Neuronal stem cell (in vitro differentiated cells): Measurements from ENCODE around the gene DBT.
A peak's percentile ranks its signal among the peaks of the same experiment; 100 is the strongest.

Source experiments
- DNase-seq: peaks from one replicate; pipeline ENCODE4 v3.0.0-alpha.2; 2013; ENCODE audit warnings: low spot score
- H2AFZ ChIP-seq: one replicate; pipeline ENCODE4 v1.6.1; 2013; ENCODE audit warnings: mild to moderate bottlenecking, low read length, inconsistent platforms
- H2AK5ac ChIP-seq: 2 replicates; pipeline ENCODE4 v1.6.1; 2013; ENCODE audit warnings: low read depth, mild to moderate bottlenecking, inconsistent platforms, low read length, moderate library complexity, mixed read lengths
- H2BK120ac ChIP-seq: 2 replicates; pipeline ENCODE4 v1.6.1; 2013; ENCODE audit warnings: low read depth, mild to moderate bottlenecking, inconsistent platforms, low read length, moderate library complexity, mixed read lengths
- H2BK12ac ChIP-seq: one replicate; pipeline ENCODE4 v1.6.1; 2013; ENCODE audit warnings: low read length, inconsistent platforms
- H2BK15ac ChIP-seq: 2 replicates; pipeline ENCODE4 v1.6.1; 2013; ENCODE audit warnings: mild to moderate bottlenecking, low read length, inconsistent platforms, mixed read lengths
- H2BK5ac ChIP-seq: one replicate; pipeline ENCODE4 v1.6.1; 2013; ENCODE audit warnings: inconsistent platforms, mild to moderate bottlenecking, low read length, moderate library complexity
- H3K14ac ChIP-seq: one replicate; pipeline ENCODE4 v1.6.1; 2013; ENCODE audit warnings: low read length, inconsistent platforms
- H3K18ac ChIP-seq: 2 replicates; pipeline ENCODE4 v1.6.1; 2013; ENCODE audit warnings: low read length, inconsistent platforms
- H3K23ac ChIP-seq: 2 replicates; pipeline ENCODE4 v1.6.1; 2013; ENCODE audit warnings: low read depth, mild to moderate bottlenecking, mixed read lengths, low read length, inconsistent platforms; ENCODE audit not compliant: poor library complexity
- H3K27ac ChIP-seq: replicated peaks from 3 replicates; pipeline ENCODE4 v1.5.1; 2013; ENCODE audit warnings: low read length, inconsistent platforms
- H3K27me3 ChIP-seq, 3 experiments: 2 replicates each; pipeline ENCODE4 v1.6.1; 2013; ENCODE audit warnings: low read length in 3 of 3, mild to moderate bottlenecking in 2 of 3, inconsistent platforms in 1 of 3, low read depth in 1 of 3, mixed read lengths in 1 of 3, moderate library complexity in 1 of 3; ENCODE audit not compliant: control insufficient read depth in 3 of 3, insufficient read depth in 3 of 3
- H3K36me3 ChIP-seq, 2 donors: replicated peaks in 1 of 2; 2 replicates each; pipeline ENCODE4 v1.6.1; 2013; ENCODE audit warnings: low read length in 2 of 2; ENCODE audit not compliant: control insufficient read depth in 2 of 2, insufficient read depth in 2 of 2
- H3K4ac ChIP-seq: 2 replicates; pipeline ENCODE4 v1.6.1; 2013; ENCODE audit warnings: inconsistent platforms, mild to moderate bottlenecking, low read length, moderate library complexity
- H3K4me1 ChIP-seq, 2 donors: 1 replicate in 1 of 2; 2 replicates in 1 of 2; pipeline ENCODE4 v1.6.1; 2013; ENCODE audit warnings: low read length in 2 of 2, low read depth in 1 of 2; ENCODE audit not compliant: control insufficient read depth in 2 of 2, insufficient read depth in 1 of 2
- H3K4me2 ChIP-seq: one replicate; pipeline ENCODE4 v1.6.1; 2013; ENCODE audit warnings: mild to moderate bottlenecking, low read length, inconsistent platforms; ENCODE audit not compliant: insufficient read depth, poor library complexity, severe bottlenecking
- H3K4me3 ChIP-seq, 2 donors: 2 replicates each; pipeline ENCODE4 v1.5.1; 2013; ENCODE audit warnings: low read length in 2 of 2, mild to moderate bottlenecking in 2 of 2, inconsistent platforms in 1 of 2, moderate library complexity in 1 of 2
- H3K79me1 ChIP-seq: one replicate; pipeline ENCODE4 v1.6.1; 2013; ENCODE audit warnings: low read depth, mild to moderate bottlenecking, inconsistent platforms, low read length, moderate library complexity
- H3K9ac ChIP-seq: one replicate; pipeline ENCODE4 v1.6.1; 2013; ENCODE audit warnings: mild to moderate bottlenecking, low read depth, low read length, inconsistent platforms; ENCODE audit not compliant: poor library complexity
- H3K9me3 ChIP-seq, 2 donors: replicated peaks in 1 of 2; 2 replicates each; pipeline versions ENCODE3 to v1.6.1; 2013; ENCODE audit warnings: low read length in 2 of 2, mild to moderate bottlenecking in 2 of 2, inconsistent platforms in 1 of 2, low read depth in 1 of 2, mixed read lengths in 1 of 2, moderate library complexity in 1 of 2; ENCODE audit not compliant: control insufficient read depth in 2 of 2, insufficient read depth in 1 of 2
- H4K8ac ChIP-seq: one replicate; pipeline ENCODE4 v1.6.1; 2013; ENCODE audit warnings: low read depth, mild to moderate bottlenecking, inconsistent platforms, low read length, moderate library complexity
- H4K91ac ChIP-seq: one replicate; pipeline ENCODE4 v1.6.1; 2013; ENCODE audit warnings: low read length, low read depth, mild to moderate bottlenecking, inconsistent platforms; ENCODE audit not compliant: poor library complexity
- WGBS, 2 donors: extraction: QIAGEN DNeasy Blood & Tissue Kit; methylation state at CpG; one replicate each; pipeline ENCODE4 v1.1.7; 2013; ENCODE audit warnings: missing lambda C conversion rate in 2 of 2, mixed read lengths in 1 of 2; ENCODE audit not compliant: insufficient read length in 2 of 2, insufficient replicate concordance in 1 of 2; ENCODE audit errors: extremely low coverage in 2 of 2; 5-methylcytosine and 5-hydroxymethylcytosine counted together

The DBT gene

DNA sequence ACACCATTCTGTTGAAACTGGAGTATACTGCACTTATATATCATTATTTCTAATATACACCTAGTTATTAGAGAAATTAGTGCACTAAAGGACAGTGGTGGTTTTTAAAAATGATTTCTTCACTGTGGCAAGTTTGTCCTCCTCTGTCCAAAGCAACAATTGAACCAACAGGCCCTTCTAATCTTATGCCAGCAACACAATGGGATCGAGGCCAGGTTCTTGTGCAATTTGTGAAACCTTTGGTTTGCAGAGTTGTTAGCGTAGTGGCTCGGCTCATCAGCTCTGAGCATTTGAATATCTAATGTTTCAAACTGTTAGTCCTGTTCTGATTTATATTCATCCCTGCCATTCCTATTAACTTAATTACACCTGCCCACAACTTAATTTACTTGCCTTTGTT lies 61.7 kb downstream of the DBT start:
- DNase-seq = no peak
- Histone ChIP-seq H3K4ac (no peak overlapping the region), H2BK120ac (no peak overlapping the region), H3K18ac (no peak overlapping the region), H4K91ac (no peak overlapping the region), H3K23ac (no peak overlapping the region), H3K14ac (no peak overlapping the region), H3K9ac (no peak overlapping the region), H3K27me3 (peaks cover 0 to 4% (median 0%) of the 10 kb centered on the region in 3 experiments), H2AK5ac (no peak overlapping the region), H2BK12ac (no peak overlapping the region), H3K4me1 (no peaks in the 10 kb centered on the region), H3K36me3 (peaks cover 2 to 3% of the 10 kb centered on the region in 2 donors), H2BK5ac (no peak overlapping the region), H3K27ac (no peak overlapping the region), H4K8ac (no peak overlapping the region), H3K4me2 (no peak overlapping the region), H2BK15ac (no peak overlapping the region), H3K9me3 (no peaks in the 10 kb centered on the region), H3K79me1 (no peaks in the 10 kb centered on the region), H3K4me3 (no peak overlapping the region), H2AFZ (no peak overlapping the region)
- WGBS, 2 donors = no CpG with 5 or more reads among the region's 3 CpGs

GRCh38 chr1:100184536-100184935 lies 65.1 kb downstream of the DBT start:
- WGBS, 2 donors = no CpG with 5 or more reads among the region's 1 CpG
- H3K27ac ChIP-seq = no peak overlapping the region
- DNase-seq = no peak
- H3K4me1 ChIP-seq = no peaks in the 10 kb centered on the region
- no peak overlapping the region for H3K4me2 ChIP-seq
- H2BK120ac ChIP-seq = no peak overlapping the region
- no peaks in the 10 kb centered on the region for H3K79me1 ChIP-seq
- no peak overlapping the region for H2AK5ac ChIP-seq
- no peak overlapping the region for H2BK5ac ChIP-seq
- peaks cover 0 to 4% (median 0%) of the 10 kb centered on the region in 3 experiments for H3K27me3 ChIP-seq
- H2BK12ac ChIP-seq = no peak overlapping the region
- no peak overlapping the region for H2BK15ac ChIP-seq
- H3K18ac ChIP-seq = no peak overlapping the region
- no peak overlapping the region for H2AFZ ChIP-seq
- H3K4me3 ChIP-seq = no peak overlapping the region
- no peak overlapping the region for H4K91ac ChIP-seq
- no peak overlapping the region for H4K8ac ChIP-seq
- peaks cover 0 to 2% of the 10 kb centered on the region in 2 donors for H3K36me3 ChIP-seq
- H3K4ac ChIP-seq = no peak overlapping the region
- H3K9me3 ChIP-seq = no peaks in the 10 kb centered on the region
- H3K23ac ChIP-seq = no peak overlapping the region
- H3K9ac ChIP-seq = no peak overlapping the region
- H3K14ac ChIP-seq = no peak overlapping the region

GRCh38 chr1:100183370-100183769 lies 66.3 kb downstream of the DBT start:
- Histone ChIP-seq H4K8ac (no peak overlapping the region), H3K14ac (no peak overlapping the region), H3K23ac (no peak overlapping the region), H2BK12ac (no peak overlapping the region), H2BK5ac (no peak overlapping the region), H3K27ac (no peak overlapping the region), H3K4me2 (no peak overlapping the region), H3K9ac (no peak overlapping the region), H2AFZ (no peak overlapping the region), H3K27me3 (peaks cover 0 to 4% (median 0%) of the 10 kb centered on the region in 3 experiments), H2BK15ac (no peak overlapping the region), H3K18ac (no peak overlapping the region), H4K91ac (no peak overlapping the region), H3K36me3 (no peaks in the 10 kb centered on the region), H3K9me3 (no peaks in the 10 kb centered on the region), H3K4ac (no peak overlapping the region), H2AK5ac (no peak overlapping the region), H2BK120ac (no peak overlapping the region), H3K79me1 (no peaks in the 10 kb centered on the region), H3K4me1 (no peaks in the 10 kb centered on the region), H3K4me3 (peak overlapping the region in 1 of 2 donors; percentile 12)
- WGBS, 2 donors = no CpG with 5 or more reads among the region's 4 CpGs
- no peak for DNase-seq

- Histone ChIP-seq H3K4ac (no peak within 1 kb of the TSS), H2BK120ac (no peak within 1 kb of the TSS), H2BK5ac (no peak within 1 kb of the TSS), H3K9ac (no peak within 1 kb of the TSS), H3K4me3 (no peak within 1 kb of the TSS), H3K27ac (no peak within 1 kb of the TSS), H3K36me3 (no peaks in the 10 kb centered on the region), H2BK15ac (no peak within 1 kb of the TSS), H3K27me3 (no peaks in the 10 kb centered on the region), H3K9me3 (no peaks in the 10 kb centered on the region), H2AFZ (no peak within 1 kb of the TSS), H4K8ac (no peak within 1 kb of the TSS), H2AK5ac (no peak within 1 kb of the TSS), H2BK12ac (no peak within 1 kb of the TSS), H3K14ac (no peak within 1 kb of the TSS), H3K23ac (no peak within 1 kb of the TSS), H3K18ac (no peak within 1 kb of the TSS), H3K79me1 (no peaks in the 10 kb centered on the region), H3K4me1 (no peaks in the 10 kb centered on the region), H3K4me2 (no peak within 1 kb of the TSS), H4K91ac (no peak within 1 kb of the TSS)
- DNase-seq = no peak
- WGBS, 2 donors = no CpG with 5 or more reads among the region's 5 CpGs
Observed at GRCh38 chr1:100178091-100178490, 71.5 kb downstream of the DBT start, which contains the start of gene LRRC39. LRRC39 (minus strand) TSS chr1:100178256; CDS start chr1:100168516, 9,740 bp downstream.
